Gastrocnemius medialis (tissue), 4 donors: ENCODE measurements around the gene TMEM176B.

Experiments used
- POLR2A ChIP-seq, 2 donors: fragments of 450-650 bp; IDR thresholded peaks; one replicate each; pipeline ENCODE4 v1.6.1; 2017; ENCODE audit warnings: antibody characterized with exemption in 2 of 2, mild to moderate bottlenecking in 2 of 2, moderate library complexity in 2 of 2
- TF ChIP-seq, protein P1 (sequence below), 5 experiments: fragments of 450-650 bp in 3 of 5; fragments of 200-600 bp in 2 of 5; sonication (generic) in 2 of 5; IDR thresholded peaks in 4 of 5; conservative IDR thresholded peaks in 1 of 5; 1 replicate in 4 of 5; 2 replicates in 1 of 5; pipeline ENCODE4 v1.5.1; 2016 to 2019; ENCODE audit warnings: antibody characterized with exemption in 5 of 5, mild to moderate bottlenecking in 3 of 5, moderate library complexity in 3 of 5

DNA sequence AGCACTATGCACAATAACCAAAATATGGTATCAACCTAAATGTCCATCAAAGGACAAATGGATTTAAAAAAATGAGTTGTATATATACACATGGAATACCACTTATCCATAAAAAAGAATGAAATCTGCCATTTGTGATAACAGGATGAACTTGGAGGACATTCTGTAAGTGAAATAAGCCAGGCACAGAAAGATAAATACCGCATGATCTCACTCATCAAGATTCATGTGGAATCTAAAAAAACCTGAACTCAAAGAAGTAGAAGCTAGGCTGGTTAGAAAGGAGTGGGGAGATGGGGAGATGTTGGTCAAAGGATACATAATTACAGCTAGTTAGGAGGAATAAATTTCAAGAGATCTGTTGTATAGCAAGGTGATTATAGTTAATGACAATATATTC, 34.9 kb upstream of the TMEM176B start:
- no peak for TF ChIP-seq POLR2A (IDR thresholded peaks at IDR 0.05)
- TF ChIP-seq, protein P1, sequence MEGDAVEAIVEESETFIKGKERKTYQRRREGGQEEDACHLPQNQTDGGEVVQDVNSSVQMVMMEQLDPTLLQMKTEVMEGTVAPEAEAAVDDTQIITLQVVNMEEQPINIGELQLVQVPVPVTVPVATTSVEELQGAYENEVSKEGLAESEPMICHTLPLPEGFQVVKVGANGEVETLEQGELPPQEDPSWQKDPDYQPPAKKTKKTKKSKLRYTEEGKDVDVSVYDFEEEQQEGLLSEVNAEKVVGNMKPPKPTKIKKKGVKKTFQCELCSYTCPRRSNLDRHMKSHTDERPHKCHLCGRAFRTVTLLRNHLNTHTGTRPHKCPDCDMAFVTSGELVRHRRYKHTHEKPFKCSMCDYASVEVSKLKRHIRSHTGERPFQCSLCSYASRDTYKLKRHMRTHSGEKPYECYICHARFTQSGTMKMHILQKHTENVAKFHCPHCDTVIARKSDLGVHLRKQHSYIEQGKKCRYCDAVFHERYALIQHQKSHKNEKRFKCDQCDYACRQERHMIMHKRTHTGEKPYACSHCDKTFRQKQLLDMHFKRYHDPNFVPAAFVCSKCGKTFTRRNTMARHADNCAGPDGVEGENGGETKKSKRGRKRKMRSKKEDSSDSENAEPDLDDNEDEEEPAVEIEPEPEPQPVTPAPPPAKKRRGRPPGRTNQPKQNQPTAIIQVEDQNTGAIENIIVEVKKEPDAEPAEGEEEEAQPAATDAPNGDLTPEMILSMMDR (IDR thresholded peaks at IDR 0.05 in 4 of 5, conservative IDR thresholded peaks at IDR 0.05 in 1 of 5): no peak
